ENCODE results near the gene IPO5. TPM values are rescaled to one million over a fixed set of nuclear protein-coding genes. Genes with fewer than 3 reads are reported as not detected.

IPO5 gene
- total RNA-seq, 1 experiment from 2014 or later: 342 TPM

DNA sequence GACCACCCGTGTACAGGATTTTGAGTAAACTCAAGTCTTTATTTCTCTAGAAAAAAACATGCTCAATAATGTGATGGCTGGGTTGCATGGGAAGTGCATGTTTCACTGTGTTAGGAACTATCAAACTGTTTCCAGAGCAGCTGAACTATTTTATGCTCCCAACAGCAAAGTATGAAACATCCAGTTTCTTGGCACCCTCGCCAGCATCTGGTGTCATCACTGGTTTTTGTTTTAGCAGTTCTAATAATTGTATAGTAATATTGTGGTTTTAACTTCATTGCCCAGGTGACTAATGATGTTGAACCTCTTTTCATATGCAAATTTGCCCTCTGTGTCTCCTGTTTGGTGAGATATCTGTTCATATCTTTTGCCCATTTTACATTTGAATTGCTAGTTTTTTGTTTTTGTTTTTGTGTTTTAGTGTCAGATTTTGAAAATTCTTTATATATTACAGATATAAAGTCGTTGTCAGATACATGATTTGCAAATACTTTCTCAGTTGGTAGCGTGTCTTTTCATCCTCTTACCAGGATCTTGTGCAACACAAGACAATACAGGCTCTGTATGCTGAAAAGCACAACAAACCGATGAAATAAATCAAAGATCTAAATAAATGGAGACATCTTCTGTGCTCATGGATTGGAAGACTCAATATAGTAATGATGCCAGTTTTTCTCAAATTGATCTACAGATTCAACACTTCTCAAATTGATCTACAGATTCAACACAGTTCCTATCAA lies 87.8 kb downstream of the IPO5 start:
- TF ChIP-seq, protein P1, sequence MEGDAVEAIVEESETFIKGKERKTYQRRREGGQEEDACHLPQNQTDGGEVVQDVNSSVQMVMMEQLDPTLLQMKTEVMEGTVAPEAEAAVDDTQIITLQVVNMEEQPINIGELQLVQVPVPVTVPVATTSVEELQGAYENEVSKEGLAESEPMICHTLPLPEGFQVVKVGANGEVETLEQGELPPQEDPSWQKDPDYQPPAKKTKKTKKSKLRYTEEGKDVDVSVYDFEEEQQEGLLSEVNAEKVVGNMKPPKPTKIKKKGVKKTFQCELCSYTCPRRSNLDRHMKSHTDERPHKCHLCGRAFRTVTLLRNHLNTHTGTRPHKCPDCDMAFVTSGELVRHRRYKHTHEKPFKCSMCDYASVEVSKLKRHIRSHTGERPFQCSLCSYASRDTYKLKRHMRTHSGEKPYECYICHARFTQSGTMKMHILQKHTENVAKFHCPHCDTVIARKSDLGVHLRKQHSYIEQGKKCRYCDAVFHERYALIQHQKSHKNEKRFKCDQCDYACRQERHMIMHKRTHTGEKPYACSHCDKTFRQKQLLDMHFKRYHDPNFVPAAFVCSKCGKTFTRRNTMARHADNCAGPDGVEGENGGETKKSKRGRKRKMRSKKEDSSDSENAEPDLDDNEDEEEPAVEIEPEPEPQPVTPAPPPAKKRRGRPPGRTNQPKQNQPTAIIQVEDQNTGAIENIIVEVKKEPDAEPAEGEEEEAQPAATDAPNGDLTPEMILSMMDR (conservative IDR thresholded peaks at IDR 0.05): no peak
- H3K27me3 ChIP-seq (ENCODE audit: insufficient read depth, low read length): no peaks in the 10 kb centered on the region
- no peaks in the 10 kb centered on the region for H3K9me3 Mint-ChIP-seq
- H3K27me3 Mint-ChIP-seq (ENCODE audit: low read depth): no peaks in the 10 kb centered on the region
- no peak overlapping the region for H3K27ac ChIP-seq (ENCODE audit: insufficient read length, low read depth, low read length)
- no peaks in the 10 kb centered on the region; the same call in 1 of the 2 replicates for H3K4me1 ChIP-seq (ENCODE audit: insufficient read depth, low read length)
- no peak overlapping the region for H3K56ac ChIP-seq (ENCODE audit: insufficient read length, low read depth, low read length)
- H3K27ac Mint-ChIP-seq: no peak overlapping the region
- H2BK12ac ChIP-seq (ENCODE audit: insufficient read length, low read depth, low read length): no peak overlapping the region
- no peak overlapping the region for H3K4me3 Mint-ChIP-seq
- H2BK120ac ChIP-seq (ENCODE audit: low read depth, low read length, poor library complexity, severe bottlenecking): no peak overlapping the region
- no peak overlapping the region for H4K5ac ChIP-seq (ENCODE audit: insufficient read length, low read depth, low read length)
- peaks cover 6 to 14% of the 10 kb centered on the region in 2 experiments for H3K4me1 Mint-ChIP-seq
- no peak overlapping the region for H3T11ph ChIP-seq (ENCODE audit: low read length)
- no peaks in the 10 kb centered on the region for H3K9me3 ChIP-seq (ENCODE audit: control insufficient read depth, low read depth, low read length)
- H3K4me2 ChIP-seq (ENCODE audit: insufficient read depth, insufficient read length, low read length): no peak overlapping the region
- H2AK5ac ChIP-seq (ENCODE audit: insufficient read length, low read length): no peak overlapping the region
- H3K79me1 ChIP-seq (ENCODE audit: insufficient read depth, low read depth, low read length, poor library complexity, severe bottlenecking): no peaks in the 10 kb centered on the region
- no peak overlapping the region for H2BK20ac ChIP-seq (ENCODE audit: low read depth, low read length, poor library complexity, severe bottlenecking)
- no peak overlapping the region for H2AFZ ChIP-seq (ENCODE audit: low read length)
- no peak overlapping the region for H3K9ac ChIP-seq (ENCODE audit: extremely low read depth, insufficient read length, low read length)
- H2BK5ac ChIP-seq (ENCODE audit: insufficient read length, low read length): no peak overlapping the region
- no peak overlapping the region for H4K8ac ChIP-seq (replicated peaks; ENCODE audit: insufficient read length, low read depth, low read length)
- H2BK15ac ChIP-seq (ENCODE audit: low read depth, low read length): no peak overlapping the region
- H3K23ac ChIP-seq (ENCODE audit: insufficient read length, low read depth, low read length): no peak overlapping the region
- no peak overlapping the region for H4K91ac ChIP-seq (ENCODE audit: insufficient read length, low read depth, low read length)
- no peak overlapping the region for H3K18ac ChIP-seq (ENCODE audit: insufficient read length, low read depth, low read length)
- no peaks in the 10 kb centered on the region for H4K20me1 ChIP-seq (ENCODE audit: control insufficient read depth, insufficient read depth, insufficient read length)
- no CpG with 5 or more reads among the region's 5 CpGs for WGBS (ENCODE audit: extremely low coverage, insufficient read length, low lambda C conversion rate)
- H3K4ac ChIP-seq (ENCODE audit: low read depth, low read length): no peak overlapping the region
- H3K14ac ChIP-seq (ENCODE audit: insufficient read depth, low read length): no peak overlapping the region
- no peak for DNase-seq
- no peaks in the 10 kb centered on the region for H3K23me2 ChIP-seq (ENCODE audit: insufficient read length, low read depth, low read length, poor library complexity, severe bottlenecking)
- no peaks in the 10 kb centered on the region for H3K79me2 ChIP-seq (ENCODE audit: insufficient read depth, low read length)
- H3K36me3 Mint-ChIP-seq (ENCODE audit: insufficient read depth in 1 of 3, low read depth in 3 of 3): no peaks in the 10 kb centered on the region

Data from H9 (cell line).